WTC11 (cell line): ENCODE measurements around the gene CX3CL1.

Source experiments
- CREM ChIP-seq: sonication (generic); formaldehyde crosslinking; IDR thresholded peaks from 2 replicates; pipeline ENCODE4 v1.8.1; 2022; ENCODE audit warnings: mild to moderate bottlenecking, missing genetic modification reagents, moderate library complexity
- FOXJ3 ChIP-seq: sonication (generic); formaldehyde crosslinking; IDR thresholded peaks from 2 replicates; pipeline ENCODE4 v1.9.0; 2021; ENCODE audit warnings: missing genetic modification reagents, mild to moderate bottlenecking, borderline replicate concordance
- GABPB1 ChIP-seq: sonication (generic); formaldehyde crosslinking; IDR thresholded peaks from 2 replicates; pipeline ENCODE4 v1.8.1; 2023; ENCODE audit warnings: mild to moderate bottlenecking, missing genetic modification reagents
- NR3C1 ChIP-seq: sonication (generic); formaldehyde crosslinking; conservative IDR thresholded peaks from 2 replicates; pipeline ENCODE4 v1.8.1; 2023; ENCODE audit warnings: low read depth, mild to moderate bottlenecking, missing genetic modification reagents
- ZNF138 ChIP-seq: sonication (generic); formaldehyde crosslinking; conservative IDR thresholded peaks from 2 replicates; pipeline ENCODE4 v1.8.1; 2022; ENCODE audit warnings: mild to moderate bottlenecking, moderate library complexity, missing genetic modification reagents
- ZNF232 ChIP-seq: sonication (generic); formaldehyde crosslinking; IDR thresholded peaks from 2 replicates; pipeline ENCODE4 v1.8.0; 2022; ENCODE audit warnings: mild to moderate bottlenecking, missing genetic modification reagents
- TF ChIP-seq, protein P1 (sequence below): fragments of 200-600 bp; IDR thresholded peaks from 2 replicates; pipeline ENCODE4 v1.8.0; 2022; ENCODE audit warnings: antibody characterized with exemption
- TF ChIP-seq, protein P2 (sequence below): sonication (generic); formaldehyde crosslinking; IDR thresholded peaks from 2 replicates; pipeline ENCODE4 v1.8.1; 2023; ENCODE audit warnings: mild to moderate bottlenecking, missing genetic modification reagents, moderate library complexity
- TF ChIP-seq, protein P3 (sequence below): sonication (generic); formaldehyde crosslinking; IDR thresholded peaks from 2 replicates; pipeline ENCODE4 v1.8.0; 2023; ENCODE audit warnings: mild to moderate bottlenecking, missing genetic modification reagents
- TF ChIP-seq, protein P4 (sequence below): sonication (generic); formaldehyde crosslinking; IDR thresholded peaks from 2 replicates; pipeline ENCODE4 v1.8.1; 2023; ENCODE audit warnings: mild to moderate bottlenecking, missing genetic modification reagents, moderate library complexity
- TF ChIP-seq, protein P5 (sequence below): sonication (generic); formaldehyde crosslinking; IDR thresholded peaks from 2 replicates; pipeline ENCODE4 v1.8.1; 2022; ENCODE audit warnings: low read depth, missing genetic modification reagents, borderline replicate concordance
- TF ChIP-seq, protein P6 (sequence below): sonication (generic); formaldehyde crosslinking; conservative IDR thresholded peaks from 2 replicates; pipeline ENCODE4 v1.8.1; 2022; ENCODE audit warnings: mild to moderate bottlenecking, missing genetic modification reagents
- TF ChIP-seq, protein P7 (sequence below): sonication (generic); formaldehyde crosslinking; IDR thresholded peaks from 2 replicates; pipeline ENCODE4 v1.8.0; 2022; ENCODE audit warnings: missing genetic modification reagents

DNA sequence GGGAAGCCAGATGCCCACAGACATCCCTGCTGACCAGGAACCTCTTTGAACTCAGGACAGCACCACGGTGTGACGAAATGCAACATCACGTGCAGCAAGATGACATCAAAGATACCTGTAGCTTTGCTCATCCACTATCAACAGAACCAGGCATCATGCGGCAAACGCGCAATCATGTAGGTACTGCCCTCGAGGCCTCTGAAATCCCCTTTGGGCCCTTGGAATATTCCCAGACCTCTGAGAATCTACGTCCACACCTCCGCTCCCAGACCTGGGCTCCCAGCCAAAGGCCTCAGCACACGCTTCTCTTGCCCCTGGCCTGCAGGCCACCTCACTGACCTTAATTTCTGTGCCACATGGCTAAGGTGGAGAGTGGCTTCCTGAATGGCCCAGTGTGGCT is 7.3 kb downstream of the CX3CL1 start:
- TF ChIP-seq CREM (CRISPR knock-in tag) (no peak), ZNF138 (CRISPR knock-in tag) (no peak), NR3C1 (CRISPR knock-in tag) (no peak), GABPB1 (CRISPR knock-in tag) (no peak), ZNF232 (CRISPR knock-in tag) (no peak), FOXJ3 (CRISPR knock-in tag) (no peak)
- TF ChIP-seq, protein P1, sequence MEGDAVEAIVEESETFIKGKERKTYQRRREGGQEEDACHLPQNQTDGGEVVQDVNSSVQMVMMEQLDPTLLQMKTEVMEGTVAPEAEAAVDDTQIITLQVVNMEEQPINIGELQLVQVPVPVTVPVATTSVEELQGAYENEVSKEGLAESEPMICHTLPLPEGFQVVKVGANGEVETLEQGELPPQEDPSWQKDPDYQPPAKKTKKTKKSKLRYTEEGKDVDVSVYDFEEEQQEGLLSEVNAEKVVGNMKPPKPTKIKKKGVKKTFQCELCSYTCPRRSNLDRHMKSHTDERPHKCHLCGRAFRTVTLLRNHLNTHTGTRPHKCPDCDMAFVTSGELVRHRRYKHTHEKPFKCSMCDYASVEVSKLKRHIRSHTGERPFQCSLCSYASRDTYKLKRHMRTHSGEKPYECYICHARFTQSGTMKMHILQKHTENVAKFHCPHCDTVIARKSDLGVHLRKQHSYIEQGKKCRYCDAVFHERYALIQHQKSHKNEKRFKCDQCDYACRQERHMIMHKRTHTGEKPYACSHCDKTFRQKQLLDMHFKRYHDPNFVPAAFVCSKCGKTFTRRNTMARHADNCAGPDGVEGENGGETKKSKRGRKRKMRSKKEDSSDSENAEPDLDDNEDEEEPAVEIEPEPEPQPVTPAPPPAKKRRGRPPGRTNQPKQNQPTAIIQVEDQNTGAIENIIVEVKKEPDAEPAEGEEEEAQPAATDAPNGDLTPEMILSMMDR = no peak
- TF ChIP-seq, protein P2, sequence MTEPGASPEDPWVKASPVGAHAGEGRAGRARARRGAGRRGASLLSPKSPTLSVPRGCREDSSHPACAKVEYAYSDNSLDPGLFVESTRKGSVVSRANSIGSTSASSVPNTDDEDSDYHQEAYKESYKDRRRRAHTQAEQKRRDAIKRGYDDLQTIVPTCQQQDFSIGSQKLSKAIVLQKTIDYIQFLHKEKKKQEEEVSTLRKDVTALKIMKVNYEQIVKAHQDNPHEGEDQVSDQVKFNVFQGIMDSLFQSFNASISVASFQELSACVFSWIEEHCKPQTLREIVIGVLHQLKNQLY = no peak
- TF ChIP-seq, protein P3, sequence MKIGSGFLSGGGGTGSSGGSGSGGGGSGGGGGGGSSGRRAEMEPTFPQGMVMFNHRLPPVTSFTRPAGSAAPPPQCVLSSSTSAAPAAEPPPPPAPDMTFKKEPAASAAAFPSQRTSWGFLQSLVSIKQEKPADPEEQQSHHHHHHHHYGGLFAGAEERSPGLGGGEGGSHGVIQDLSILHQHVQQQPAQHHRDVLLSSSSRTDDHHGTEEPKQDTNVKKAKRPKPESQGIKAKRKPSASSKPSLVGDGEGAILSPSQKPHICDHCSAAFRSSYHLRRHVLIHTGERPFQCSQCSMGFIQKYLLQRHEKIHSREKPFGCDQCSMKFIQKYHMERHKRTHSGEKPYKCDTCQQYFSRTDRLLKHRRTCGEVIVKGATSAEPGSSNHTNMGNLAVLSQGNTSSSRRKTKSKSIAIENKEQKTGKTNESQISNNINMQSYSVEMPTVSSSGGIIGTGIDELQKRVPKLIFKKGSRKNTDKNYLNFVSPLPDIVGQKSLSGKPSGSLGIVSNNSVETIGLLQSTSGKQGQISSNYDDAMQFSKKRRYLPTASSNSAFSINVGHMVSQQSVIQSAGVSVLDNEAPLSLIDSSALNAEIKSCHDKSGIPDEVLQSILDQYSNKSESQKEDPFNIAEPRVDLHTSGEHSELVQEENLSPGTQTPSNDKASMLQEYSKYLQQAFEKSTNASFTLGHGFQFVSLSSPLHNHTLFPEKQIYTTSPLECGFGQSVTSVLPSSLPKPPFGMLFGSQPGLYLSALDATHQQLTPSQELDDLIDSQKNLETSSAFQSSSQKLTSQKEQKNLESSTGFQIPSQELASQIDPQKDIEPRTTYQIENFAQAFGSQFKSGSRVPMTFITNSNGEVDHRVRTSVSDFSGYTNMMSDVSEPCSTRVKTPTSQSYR = no peak
- TF ChIP-seq, protein P4, sequence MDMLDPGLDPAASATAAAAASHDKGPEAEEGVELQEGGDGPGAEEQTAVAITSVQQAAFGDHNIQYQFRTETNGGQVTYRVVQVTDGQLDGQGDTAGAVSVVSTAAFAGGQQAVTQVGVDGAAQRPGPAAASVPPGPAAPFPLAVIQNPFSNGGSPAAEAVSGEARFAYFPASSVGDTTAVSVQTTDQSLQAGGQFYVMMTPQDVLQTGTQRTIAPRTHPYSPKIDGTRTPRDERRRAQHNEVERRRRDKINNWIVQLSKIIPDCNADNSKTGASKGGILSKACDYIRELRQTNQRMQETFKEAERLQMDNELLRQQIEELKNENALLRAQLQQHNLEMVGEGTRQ (CRISPR knock-in tag) = no peak
- TF ChIP-seq, protein P5, sequence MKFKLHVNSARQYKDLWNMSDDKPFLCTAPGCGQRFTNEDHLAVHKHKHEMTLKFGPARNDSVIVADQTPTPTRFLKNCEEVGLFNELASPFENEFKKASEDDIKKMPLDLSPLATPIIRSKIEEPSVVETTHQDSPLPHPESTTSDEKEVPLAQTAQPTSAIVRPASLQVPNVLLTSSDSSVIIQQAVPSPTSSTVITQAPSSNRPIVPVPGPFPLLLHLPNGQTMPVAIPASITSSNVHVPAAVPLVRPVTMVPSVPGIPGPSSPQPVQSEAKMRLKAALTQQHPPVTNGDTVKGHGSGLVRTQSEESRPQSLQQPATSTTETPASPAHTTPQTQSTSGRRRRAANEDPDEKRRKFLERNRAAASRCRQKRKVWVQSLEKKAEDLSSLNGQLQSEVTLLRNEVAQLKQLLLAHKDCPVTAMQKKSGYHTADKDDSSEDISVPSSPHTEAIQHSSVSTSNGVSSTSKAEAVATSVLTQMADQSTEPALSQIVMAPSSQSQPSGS (CRISPR knock-in tag) = no peak
- TF ChIP-seq, protein P6, sequence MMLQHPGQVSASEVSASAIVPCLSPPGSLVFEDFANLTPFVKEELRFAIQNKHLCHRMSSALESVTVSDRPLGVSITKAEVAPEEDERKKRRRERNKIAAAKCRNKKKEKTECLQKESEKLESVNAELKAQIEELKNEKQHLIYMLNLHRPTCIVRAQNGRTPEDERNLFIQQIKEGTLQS (CRISPR knock-in tag) = no peak
- TF ChIP-seq, protein P7, sequence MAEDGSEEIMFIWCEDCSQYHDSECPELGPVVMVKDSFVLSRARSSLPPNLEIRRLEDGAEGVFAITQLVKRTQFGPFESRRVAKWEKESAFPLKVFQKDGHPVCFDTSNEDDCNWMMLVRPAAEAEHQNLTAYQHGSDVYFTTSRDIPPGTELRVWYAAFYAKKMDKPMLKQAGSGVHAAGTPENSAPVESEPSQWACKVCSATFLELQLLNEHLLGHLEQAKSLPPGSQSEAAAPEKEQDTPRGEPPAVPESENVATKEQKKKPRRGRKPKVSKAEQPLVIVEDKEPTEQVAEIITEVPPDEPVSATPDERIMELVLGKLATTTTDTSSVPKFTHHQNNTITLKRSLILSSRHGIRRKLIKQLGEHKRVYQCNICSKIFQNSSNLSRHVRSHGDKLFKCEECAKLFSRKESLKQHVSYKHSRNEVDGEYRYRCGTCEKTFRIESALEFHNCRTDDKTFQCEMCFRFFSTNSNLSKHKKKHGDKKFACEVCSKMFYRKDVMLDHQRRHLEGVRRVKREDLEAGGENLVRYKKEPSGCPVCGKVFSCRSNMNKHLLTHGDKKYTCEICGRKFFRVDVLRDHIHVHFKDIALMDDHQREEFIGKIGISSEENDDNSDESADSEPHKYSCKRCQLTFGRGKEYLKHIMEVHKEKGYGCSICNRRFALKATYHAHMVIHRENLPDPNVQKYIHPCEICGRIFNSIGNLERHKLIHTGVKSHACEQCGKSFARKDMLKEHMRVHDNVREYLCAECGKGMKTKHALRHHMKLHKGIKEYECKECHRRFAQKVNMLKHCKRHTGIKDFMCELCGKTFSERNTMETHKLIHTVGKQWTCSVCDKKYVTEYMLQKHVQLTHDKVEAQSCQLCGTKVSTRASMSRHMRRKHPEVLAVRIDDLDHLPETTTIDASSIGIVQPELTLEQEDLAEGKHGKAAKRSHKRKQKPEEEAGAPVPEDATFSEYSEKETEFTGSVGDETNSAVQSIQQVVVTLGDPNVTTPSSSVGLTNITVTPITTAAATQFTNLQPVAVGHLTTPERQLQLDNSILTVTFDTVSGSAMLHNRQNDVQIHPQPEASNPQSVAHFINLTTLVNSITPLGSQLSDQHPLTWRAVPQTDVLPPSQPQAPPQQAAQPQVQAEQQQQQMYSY (CRISPR knock-in tag) = no peak
